H1 (cell line): Measurements from ENCODE around the gene CMSS1. TPM values are rescaled to one million over a fixed set of nuclear protein-coding genes. Genes with fewer than 3 reads are reported as not detected.

Experiments
- CHD1 ChIP-seq: IDR thresholded peaks from 2 replicates; pipeline ENCODE4 v1.6.1; 2012; ENCODE audit warnings: low read depth, low read length, improper control_type of control experiment
- polyA plus RNA-seq, 7 experiments: library from polyadenylated mRNA; depleted of rRNA in 3 of 7; stranded (reverse) in 5 of 7; unstranded in 2 of 7; fragments of >200 nt in 5 of 7; fragments of 200-250 nt in 2 of 7; gene quantifications; 1 replicate in 5 of 7; 2 replicates in 1 of 7; 4 replicates in 1 of 7; pipeline versions ENCODE4 v1.2.1 to v1.2.3, GENCODE V29; 2011 to 2013; ENCODE audit warnings: missing spikeins in 2 of 7, mixed read lengths in 2 of 7
- total RNA-seq: library from RNA; stranded (reverse); fragmentation: NEBNext Ultra II Directional; extraction: Animal tissue kit (Norgen Biotek cat#: 25700); gene quantifications from 2 replicates; pipeline ENCODE4 v1.2.1, GENCODE V29; 2021
- TF ChIP-seq, protein P1 (sequence below): fragments of 300-600 bp; sonication (generic); IDR thresholded peaks from 2 replicates; pipeline ENCODE4 v1.7.1; 2012; ENCODE audit warnings: low read length, moderate library complexity, mild to moderate bottlenecking, inconsistent platforms; ENCODE audit not compliant: insufficient replicate concordance

Gene CMSS1
- total and polyA plus RNA-seq, 2 of the 8 experiments (the other 6 are each of a cell fraction or from before 2014, with no cell fraction given), result 15.2 to 75.1 TPM

DNA sequence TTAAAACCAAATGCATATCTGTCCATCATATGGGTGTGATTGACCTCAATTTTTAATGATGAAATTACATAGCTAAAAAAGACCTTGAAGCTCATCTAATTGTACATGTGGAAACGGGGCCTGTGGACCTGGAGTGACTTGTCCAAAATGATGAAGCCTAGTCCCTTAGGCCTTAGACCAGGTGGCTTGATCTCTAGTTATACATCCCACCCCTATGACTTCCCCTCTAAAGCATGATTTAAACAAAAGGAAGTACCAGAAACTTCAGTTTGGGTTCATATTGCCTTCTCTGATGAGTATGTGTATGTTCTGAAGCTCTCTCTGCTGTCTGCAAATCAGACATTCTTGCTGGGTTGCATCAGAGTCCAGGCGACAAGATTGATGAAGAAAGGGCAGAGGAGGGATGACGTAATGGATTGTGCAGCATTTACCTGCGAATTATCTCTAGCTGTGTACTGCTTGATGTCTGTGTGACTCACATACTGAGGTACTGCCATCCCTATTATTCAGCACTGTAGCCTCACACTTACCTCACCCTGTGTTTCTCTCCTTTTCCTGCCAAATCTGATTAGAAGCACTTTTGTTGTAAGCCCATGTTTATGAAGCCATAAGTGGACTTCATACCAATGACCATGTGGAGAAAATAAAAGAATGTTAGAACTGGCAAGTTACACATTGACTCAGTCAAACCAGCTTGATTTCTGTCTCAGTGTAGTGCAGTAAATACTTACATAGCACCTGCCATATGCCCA, 185.1 kb downstream of the CMSS1 start (continued):
- TF ChIP-seq, protein P1, sequence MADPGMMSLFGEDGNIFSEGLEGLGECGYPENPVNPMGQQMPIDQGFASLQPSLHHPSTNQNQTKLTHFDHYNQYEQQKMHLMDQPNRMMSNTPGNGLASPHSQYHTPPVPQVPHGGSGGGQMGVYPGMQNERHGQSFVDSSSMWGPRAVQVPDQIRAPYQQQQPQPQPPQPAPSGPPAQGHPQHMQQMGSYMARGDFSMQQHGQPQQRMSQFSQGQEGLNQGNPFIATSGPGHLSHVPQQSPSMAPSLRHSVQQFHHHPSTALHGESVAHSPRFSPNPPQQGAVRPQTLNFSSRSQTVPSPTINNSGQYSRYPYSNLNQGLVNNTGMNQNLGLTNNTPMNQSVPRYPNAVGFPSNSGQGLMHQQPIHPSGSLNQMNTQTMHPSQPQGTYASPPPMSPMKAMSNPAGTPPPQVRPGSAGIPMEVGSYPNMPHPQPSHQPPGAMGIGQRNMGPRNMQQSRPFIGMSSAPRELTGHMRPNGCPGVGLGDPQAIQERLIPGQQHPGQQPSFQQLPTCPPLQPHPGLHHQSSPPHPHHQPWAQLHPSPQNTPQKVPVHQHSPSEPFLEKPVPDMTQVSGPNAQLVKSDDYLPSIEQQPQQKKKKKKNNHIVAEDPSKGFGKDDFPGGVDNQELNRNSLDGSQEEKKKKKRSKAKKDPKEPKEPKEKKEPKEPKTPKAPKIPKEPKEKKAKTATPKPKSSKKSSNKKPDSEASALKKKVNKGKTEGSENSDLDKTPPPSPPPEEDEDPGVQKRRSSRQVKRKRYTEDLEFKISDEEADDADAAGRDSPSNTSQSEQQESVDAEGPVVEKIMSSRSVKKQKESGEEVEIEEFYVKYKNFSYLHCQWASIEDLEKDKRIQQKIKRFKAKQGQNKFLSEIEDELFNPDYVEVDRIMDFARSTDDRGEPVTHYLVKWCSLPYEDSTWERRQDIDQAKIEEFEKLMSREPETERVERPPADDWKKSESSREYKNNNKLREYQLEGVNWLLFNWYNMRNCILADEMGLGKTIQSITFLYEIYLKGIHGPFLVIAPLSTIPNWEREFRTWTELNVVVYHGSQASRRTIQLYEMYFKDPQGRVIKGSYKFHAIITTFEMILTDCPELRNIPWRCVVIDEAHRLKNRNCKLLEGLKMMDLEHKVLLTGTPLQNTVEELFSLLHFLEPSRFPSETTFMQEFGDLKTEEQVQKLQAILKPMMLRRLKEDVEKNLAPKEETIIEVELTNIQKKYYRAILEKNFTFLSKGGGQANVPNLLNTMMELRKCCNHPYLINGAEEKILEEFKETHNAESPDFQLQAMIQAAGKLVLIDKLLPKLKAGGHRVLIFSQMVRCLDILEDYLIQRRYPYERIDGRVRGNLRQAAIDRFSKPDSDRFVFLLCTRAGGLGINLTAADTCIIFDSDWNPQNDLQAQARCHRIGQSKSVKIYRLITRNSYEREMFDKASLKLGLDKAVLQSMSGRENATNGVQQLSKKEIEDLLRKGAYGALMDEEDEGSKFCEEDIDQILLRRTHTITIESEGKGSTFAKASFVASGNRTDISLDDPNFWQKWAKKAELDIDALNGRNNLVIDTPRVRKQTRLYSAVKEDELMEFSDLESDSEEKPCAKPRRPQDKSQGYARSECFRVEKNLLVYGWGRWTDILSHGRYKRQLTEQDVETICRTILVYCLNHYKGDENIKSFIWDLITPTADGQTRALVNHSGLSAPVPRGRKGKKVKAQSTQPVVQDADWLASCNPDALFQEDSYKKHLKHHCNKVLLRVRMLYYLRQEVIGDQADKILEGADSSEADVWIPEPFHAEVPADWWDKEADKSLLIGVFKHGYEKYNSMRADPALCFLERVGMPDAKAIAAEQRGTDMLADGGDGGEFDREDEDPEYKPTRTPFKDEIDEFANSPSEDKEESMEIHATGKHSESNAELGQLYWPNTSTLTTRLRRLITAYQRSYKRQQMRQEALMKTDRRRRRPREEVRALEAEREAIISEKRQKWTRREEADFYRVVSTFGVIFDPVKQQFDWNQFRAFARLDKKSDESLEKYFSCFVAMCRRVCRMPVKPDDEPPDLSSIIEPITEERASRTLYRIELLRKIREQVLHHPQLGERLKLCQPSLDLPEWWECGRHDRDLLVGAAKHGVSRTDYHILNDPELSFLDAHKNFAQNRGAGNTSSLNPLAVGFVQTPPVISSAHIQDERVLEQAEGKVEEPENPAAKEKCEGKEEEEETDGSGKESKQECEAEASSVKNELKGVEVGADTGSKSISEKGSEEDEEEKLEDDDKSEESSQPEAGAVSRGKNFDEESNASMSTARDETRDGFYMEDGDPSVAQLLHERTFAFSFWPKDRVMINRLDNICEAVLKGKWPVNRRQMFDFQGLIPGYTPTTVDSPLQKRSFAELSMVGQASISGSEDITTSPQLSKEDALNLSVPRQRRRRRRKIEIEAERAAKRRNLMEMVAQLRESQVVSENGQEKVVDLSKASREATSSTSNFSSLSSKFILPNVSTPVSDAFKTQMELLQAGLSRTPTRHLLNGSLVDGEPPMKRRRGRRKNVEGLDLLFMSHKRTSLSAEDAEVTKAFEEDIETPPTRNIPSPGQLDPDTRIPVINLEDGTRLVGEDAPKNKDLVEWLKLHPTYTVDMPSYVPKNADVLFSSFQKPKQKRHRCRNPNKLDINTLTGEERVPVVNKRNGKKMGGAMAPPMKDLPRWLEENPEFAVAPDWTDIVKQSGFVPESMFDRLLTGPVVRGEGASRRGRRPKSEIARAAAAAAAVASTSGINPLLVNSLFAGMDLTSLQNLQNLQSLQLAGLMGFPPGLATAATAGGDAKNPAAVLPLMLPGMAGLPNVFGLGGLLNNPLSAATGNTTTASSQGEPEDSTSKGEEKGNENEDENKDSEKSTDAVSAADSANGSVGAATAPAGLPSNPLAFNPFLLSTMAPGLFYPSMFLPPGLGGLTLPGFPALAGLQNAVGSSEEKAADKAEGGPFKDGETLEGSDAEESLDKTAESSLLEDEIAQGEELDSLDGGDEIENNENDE, result no peak
- TF ChIP-seq CHD1, result no peak
